HFF-Myc (cell line): ENCODE data around the gene CCDC157.
"Not testable (repeated sequence)": the region's sequence is repeated elsewhere in the genome, so short reads cannot be mapped to it uniquely, and the experiment has no call there.

Experiments
- DNase-seq: peaks from one replicate; pipeline ENCODE4 v3.0.0-alpha.2; 2011; ENCODE audit warnings: low read depth; ENCODE audit errors: extremely low read depth
- H3K4me3 ChIP-seq: replicated peaks from 2 replicates; pipeline ENCODE4 v1.5.1; 2011; ENCODE audit warnings: low read depth, mild to moderate bottlenecking, control low read depth, low read length
- CTCF ChIP-seq: IDR thresholded peaks from 2 replicates; pipeline ENCODE4 v1.5.1; 2012; ENCODE audit warnings: mild to moderate bottlenecking, low read depth, low read length, control low read depth; ENCODE audit errors: missing control alignments

Gene CCDC157

GRCh38 chr22:30397656-30398635, 41.1 kb downstream of the CCDC157 start:
- H3K4me3 ChIP-seq: peak overlapping the region; percentile 60
- no peak for TF ChIP-seq CTCF
- DNase-seq: no peak

GRCh38 chr22:30398685-30399680, 42.2 kb downstream of the CCDC157 start:
- no peak overlapping the region for H3K4me3 ChIP-seq
- TF ChIP-seq CTCF: no peak
- no peak for DNase-seq

- TF ChIP-seq CTCF: no peak
- H3K4me3 ChIP-seq: no peak overlapping the region
- no peak for DNase-seq
Measured at GRCh38 chr22:30399718-30400117, 42.9 kb downstream of the CCDC157 start.

- no peak overlapping the region for H3K4me3 ChIP-seq
- TF ChIP-seq CTCF: no peak
- DNase-seq: no peak
Measured at GRCh38 chr22:30400159-30400558, 43.4 kb downstream of the CCDC157 start.

- not testable (repeated sequence) for H3K4me3 ChIP-seq, DNase-seq
Measured at GRCh38 chr22:30401024-30401423, 44.2 kb downstream of the CCDC157 start.

- H3K4me3 ChIP-seq: no peak overlapping the region
- DNase-seq: no peak
- TF ChIP-seq CTCF: no peak
Measured at GRCh38 chr22:30402028-30402765, 45.4 kb downstream of the CCDC157 start.

GRCh38 chr22:30402766-30403104, 45.9 kb downstream of the CCDC157 start:
- H3K4me3 ChIP-seq, DNase-seq: not testable (repeated sequence)
